CD4-positive, alpha-beta T cell (primary cell): Measurements from ENCODE around the gene ERGIC3. TPM values are rescaled to one million over a fixed set of nuclear protein-coding genes. Genes with fewer than 3 reads are reported as not detected.
A peak's percentile ranks its signal among the peaks of the same experiment; 100 is the strongest.
"Not testable (repeated sequence)": the region's sequence is repeated elsewhere in the genome, so short reads cannot be mapped to it uniquely, and the experiment has no call there.

ENCODE experiments used
- ATAC-seq: fragments of 200-7000 bp; cut with Tn5 transposase; one replicate; pipeline ENCODE4 v1.10.0; 2022; ENCODE audit warnings: mild to moderate bottlenecking; ENCODE audit not compliant: poor library complexity
- CTCF ChIA-PET: fragments of 350-600 bp; sonication (Branson Sonifier 250); formaldehyde crosslinking; loops from one replicate; lab custom pipeline; 2021; ENCODE audit warnings: antibody characterized with exemption, inconsistent platforms; lab: Charles Lee
- POLR2A ChIA-PET: fragments of 350-600 bp; sonication (Branson Sonifier 250); formaldehyde crosslinking; loops from one replicate; lab custom pipeline; 2021; ENCODE audit warnings: antibody characterized with exemption, inconsistent platforms; lab: Charles Lee
- DNase-seq, 14 experiments: peaks; one replicate each; pipeline ENCODE4 v3.0.0-alpha.2; 2013 to 2020; ENCODE audit warnings: mixed read lengths in 2 of 14
- H3K27ac ChIP-seq, 2 donors: one replicate each; pipeline versions ENCODE4 v1.5.1 to v1.7.0; 2013; ENCODE audit warnings: low read length in 2 of 2, low read depth in 1 of 2, mild to moderate bottlenecking in 1 of 2
- H3K27me3 ChIP-seq, 2 experiments: 1 replicate in 1 of 2; 2 replicates in 1 of 2; pipeline versions ENCODE4 v1.6.1 to v1.7.0; 2013; ENCODE audit warnings: low read length in 2 of 2, control low read depth in 1 of 2, mild to moderate bottlenecking in 1 of 2, moderate library complexity in 1 of 2; ENCODE audit not compliant: insufficient read depth in 2 of 2, control insufficient read depth in 1 of 2
- H3K36me3 ChIP-seq: one replicate; pipeline ENCODE4 v1.6.1; 2013; ENCODE audit warnings: low read length, control low read depth; ENCODE audit not compliant: insufficient read depth
- H3K4me1 ChIP-seq: one replicate; pipeline ENCODE4 v1.6.1; 2013; ENCODE audit warnings: low read length, control low read depth; ENCODE audit not compliant: insufficient read depth
- H3K4me3 ChIP-seq: one replicate; pipeline ENCODE4 v1.5.1; 2013; ENCODE audit warnings: mild to moderate bottlenecking, low read length, moderate library complexity
- H3K9me3 ChIP-seq, 2 experiments: 1 replicate in 1 of 2; 2 replicates in 1 of 2; pipeline versions ENCODE4 v1.6.1 to v1.7.0; 2013; ENCODE audit warnings: low read length in 2 of 2, mild to moderate bottlenecking in 2 of 2, control low read depth in 1 of 2, moderate library complexity in 1 of 2; ENCODE audit not compliant: control insufficient read depth in 1 of 2, insufficient read depth in 1 of 2
- H3K27ac Mint-ChIP-seq: one replicate; pipeline ENCODE4 v1.8.0; 2020; ENCODE audit warnings: mixed read lengths
- H3K27me3 Mint-ChIP-seq: one replicate; pipeline ENCODE4 v1.8.0; 2021; ENCODE audit warnings: mixed read lengths
- H3K36me3 Mint-ChIP-seq: one replicate; pipeline ENCODE4 v1.8.0; 2021; ENCODE audit warnings: low read depth, mixed read lengths
- H3K4me1 Mint-ChIP-seq: one replicate; pipeline ENCODE4 v1.8.0; 2021; ENCODE audit warnings: low read depth, mixed read lengths
- H3K4me3 Mint-ChIP-seq: one replicate; pipeline ENCODE4 v1.8.0; 2020; ENCODE audit warnings: mild to moderate bottlenecking, mixed read lengths
- H3K9me3 Mint-ChIP-seq: one replicate; pipeline ENCODE4 v1.8.0; 2020; ENCODE audit warnings: mixed read lengths
- CTCF ChIP-seq: fragments of 200-600 bp; IDR thresholded peaks from one replicate; pipeline ENCODE4 v1.8.0; 2022; ENCODE audit warnings: antibody characterized with exemption, mild to moderate bottlenecking
- intact Hi-C, 2 experiments: fragments of 100-400 bp; cut with DNase I in 1 of 2; cut with micrococcal nuclease in 1 of 2; formaldehyde crosslinking; loops; one replicate each; pipeline versions ENCODE4 v1.15.1 to v1.9.0; 2023 to 2025; cut with DNase I, micrococcal nuclease
- total RNA-seq, 174 experiments: library from RNA in 2 of 174; stranded (reverse) in 2 of 174; gene quantifications; one replicate each; pipeline ENCODE4 v1.2.3 and lab custom pipeline; 2021 to 2026

The ERGIC3 gene
- total RNA-seq, 2 experiments from 2014 or later, result 144 to 146 TPM

- Mint-ChIP-seq H3K27me3 (no peaks in the 10 kb centered on the region), H3K36me3 (peaks cover 14% of the 10 kb centered on the region), H3K27ac (peak overlapping the region; percentile 89), H3K4me1 (peaks cover 32% of the 10 kb centered on the region), H3K4me3 (peak overlapping the region; percentile 97), H3K9me3 (no peaks in the 10 kb centered on the region)
- ChIA-PET POLR2A (interaction anchor here (1.3 to 2.7 kb wide), 5 partner anchors 50 to 413 kb away, joined by 9 to 18 read pairs (median 10); partner anchors contain the start of genes CPNE1, RBM12, RBM39 and SCAND1), CTCF (interaction anchor here (1.5 to 2.3 kb wide), 2 partner anchors 78 to 238 kb away, joined by 3 to 7 read pairs; no protein-coding TSS in a partner anchor)
- DNase-seq (no peak), ATAC-seq (no peak)
- intact Hi-C loops, result loop anchor here (2.0 to 5.0 kb wide), 7 partner anchors 76 to 1239 kb away; partner anchors contain the start of genes AAR2 (in 1 of the 2), ACSS2 (in 1 of the 2), AHCY (in 1 of the 2) and CEP250 (in 1 of the 2)
- no peak for TF ChIP-seq CTCF
- peaks cover 18% of the 10 kb centered on the region for H3K4me1 ChIP-seq
- peak overlapping the region; percentile 75 for H3K4me3 ChIP-seq
- H3K27ac ChIP-seq, result no peak overlapping the region
- H3K27me3 ChIP-seq, result no peaks in the 10 kb centered on the region
- peaks cover 5% of the 10 kb centered on the region for H3K36me3 ChIP-seq
- no peaks in the 10 kb centered on the region for H3K9me3 ChIP-seq
Observed at GRCh38 chr20:35541118-35541782, 628 bp upstream of the ERGIC3 start.

DNA sequence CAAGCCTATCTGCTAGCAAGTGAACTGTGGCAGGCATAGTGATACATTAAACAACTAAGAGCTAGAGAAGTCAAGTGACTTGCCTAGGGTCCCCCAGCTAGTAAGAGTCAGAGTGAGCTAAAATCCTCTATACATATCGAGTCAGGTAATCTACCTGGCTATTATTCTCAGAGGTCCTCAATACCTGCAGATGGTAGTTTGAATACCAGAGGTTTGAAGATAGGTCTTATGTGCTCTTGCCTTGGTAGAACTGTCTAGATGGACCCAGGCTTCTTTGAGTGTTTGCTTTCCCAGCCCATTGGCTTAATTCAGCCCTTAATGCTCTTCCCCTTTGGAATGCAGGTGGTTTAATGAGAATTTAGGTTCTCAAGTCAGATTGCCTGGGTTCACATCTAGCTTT is 1.1 kb downstream of the ERGIC3 start:
- no peak for TF ChIP-seq CTCF

DNA sequence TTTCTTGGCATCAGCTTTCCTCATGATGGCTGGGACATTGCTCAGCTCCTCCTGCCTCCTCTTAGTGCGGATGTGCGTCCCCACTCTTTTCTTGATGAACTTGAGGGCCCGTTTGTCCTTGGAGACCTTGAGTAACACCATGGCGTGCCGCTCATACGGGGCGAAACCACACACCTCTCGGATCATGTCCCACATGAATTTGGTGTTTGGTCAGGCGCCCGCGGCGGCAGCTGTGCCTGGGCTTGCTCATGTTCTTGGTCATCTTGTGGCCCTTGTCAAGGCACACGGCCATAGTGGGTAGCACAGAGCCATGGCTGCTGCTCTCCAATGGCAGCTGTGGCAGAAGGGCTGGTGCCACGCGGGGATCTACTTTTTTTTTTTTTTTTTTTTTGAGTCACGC is 2.6 kb downstream of the ERGIC3 start:
- TF ChIP-seq CTCF, result no peak
- peaks cover 32% of the 10 kb centered on the region for H3K4me1 Mint-ChIP-seq
- H3K27ac Mint-ChIP-seq, result no peak overlapping the region
- H3K27me3 Mint-ChIP-seq, result no peaks in the 10 kb centered on the region
- no peak overlapping the region for H3K27ac ChIP-seq
- peaks cover 34% of the 10 kb centered on the region for H3K36me3 ChIP-seq
- intact Hi-C loops, result loop anchor here (5.0 kb wide), 6 partner anchors 73 to 1242 kb away; partner anchors contain the start of genes AAR2 (in 1 of the 2), ACSS2 (in 1 of the 2), AHCY (in 1 of the 2) and SPAG4 (in 1 of the 2)
- H3K27me3 ChIP-seq, result no peaks in the 10 kb centered on the region
- no peak for ATAC-seq
- peaks cover 18% of the 10 kb centered on the region for H3K4me1 ChIP-seq
- ChIA-PET POLR2A (no interaction called here), CTCF (no interaction called here)
- no peak for DNase-seq
- peaks cover 34% of the 10 kb centered on the region for H3K36me3 Mint-ChIP-seq
- H3K9me3 ChIP-seq, result no peaks in the 10 kb centered on the region
- H3K4me3 Mint-ChIP-seq, result no peak overlapping the region
- H3K4me3 ChIP-seq, result no peak overlapping the region
- H3K9me3 Mint-ChIP-seq, result no peaks in the 10 kb centered on the region

More for the DNA sequence above, 1.1 kb downstream of the ERGIC3 start:
- ChIA-PET CTCF (interaction anchor here (0.8 to 2.3 kb wide), 3 partner anchors 77 to 239 kb away, joined by 3 to 7 read pairs (median 3); no protein-coding TSS in a partner anchor), POLR2A (interaction anchor here (0.6 to 2.7 kb wide), 5 partner anchors 52 to 201 kb away, joined by 3 to 18 read pairs (median 10); partner anchors contain the start of genes CPNE1, RBM12, RBM39 and SPAG4)
- Histone ChIP-seq H3K27me3 (no peaks in the 10 kb centered on the region), H3K36me3 (peaks cover 19% of the 10 kb centered on the region), H3K4me1 (peaks cover 18% of the 10 kb centered on the region), H3K27ac (no peak overlapping the region), H3K4me3 (no peak overlapping the region), H3K9me3 (no peaks in the 10 kb centered on the region)
- intact Hi-C loops, result loop anchor here (1.0 to 5.0 kb wide), 9 partner anchors 72 to 1241 kb away; partner anchors contain the start of genes CPNE1 (in 2 of the 2), RBM12 (in 2 of the 2), SPAG4 (in 2 of the 2) and AAR2 (in 1 of the 2)
- no peaks in the 10 kb centered on the region for H3K9me3 Mint-ChIP-seq
- H3K27me3 Mint-ChIP-seq, result no peaks in the 10 kb centered on the region
- H3K36me3 Mint-ChIP-seq, result peaks cover 21% of the 10 kb centered on the region
- peak overlapping the region; percentile 89 for H3K27ac Mint-ChIP-seq
- peaks cover 32% of the 10 kb centered on the region for H3K4me1 Mint-ChIP-seq
- H3K4me3 Mint-ChIP-seq, result peak overlapping the region; percentile 97
- DNase-seq, result no peak
- no peak for ATAC-seq

- ATAC-seq, POLR2A ChIA-PET, H3K9me3 ChIP-seq, H3K27ac ChIP-seq, H3K4me3 ChIP-seq, DNase-seq, H3K27me3 Mint-ChIP-seq, H3K27me3 ChIP-seq, H3K4me3 Mint-ChIP-seq, H3K27ac Mint-ChIP-seq, CTCF ChIA-PET, H3K9me3 Mint-ChIP-seq: not testable (repeated sequence)
- Mint-ChIP-seq H3K36me3 (peaks cover 38% of the 10 kb centered on the region), H3K4me1 (peaks cover 32% of the 10 kb centered on the region)
- intact Hi-C loops, result loop anchor here (5.0 kb wide), 6 partner anchors 72 to 1243 kb away; partner anchors contain the start of genes AAR2 (in 1 of the 2), ACSS2 (in 1 of the 2), AHCY (in 1 of the 2) and SPAG4 (in 1 of the 2)
- H3K4me1 ChIP-seq, result peaks cover 18% of the 10 kb centered on the region
- peaks cover 35% of the 10 kb centered on the region for H3K36me3 ChIP-seq
Observed at GRCh38 chr20:35544941-35545340, 3.1 kb downstream of the ERGIC3 start.
